ENCODE results near the gene KBTBD12.
A peak's percentile ranks its signal among the peaks of the same experiment; 100 is the strongest.

The KBTBD12 gene

DNA sequence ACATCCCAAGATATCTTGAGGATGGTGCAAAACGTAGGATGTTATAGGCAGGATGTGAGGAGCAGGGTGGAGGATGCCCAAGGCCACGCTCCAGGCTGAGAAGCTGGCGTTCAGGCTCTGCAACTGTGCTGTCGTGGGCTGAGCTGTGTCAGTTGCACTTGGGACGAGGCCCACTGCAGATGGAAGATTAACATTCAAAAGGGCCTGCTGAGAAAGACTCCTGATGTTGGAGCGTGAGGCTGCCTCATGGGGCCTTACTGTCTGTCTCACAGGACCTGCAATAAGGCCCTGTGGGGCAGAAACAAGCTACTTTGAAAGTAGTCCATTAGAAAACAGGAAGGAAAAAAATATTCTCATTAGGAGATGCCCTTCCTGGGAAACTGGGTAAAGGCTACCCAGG lies 76.6 kb downstream of the KBTBD12 start:
- no peak overlapping the region for H3K27ac Mint-ChIP-seq
- no peaks in the 10 kb centered on the region for H3K4me1 Mint-ChIP-seq
- ATAC-seq, result no peak
- no peaks in the 10 kb centered on the region for H3K9me3 Mint-ChIP-seq
- peaks cover 2% of the 10 kb centered on the region for H3K27me3 Mint-ChIP-seq
- no peaks in the 10 kb centered on the region for H3K36me3 Mint-ChIP-seq (ENCODE audit: low read depth)
- DNase-seq, result no peak
- no peak overlapping the region for H3K4me3 Mint-ChIP-seq

DNA sequence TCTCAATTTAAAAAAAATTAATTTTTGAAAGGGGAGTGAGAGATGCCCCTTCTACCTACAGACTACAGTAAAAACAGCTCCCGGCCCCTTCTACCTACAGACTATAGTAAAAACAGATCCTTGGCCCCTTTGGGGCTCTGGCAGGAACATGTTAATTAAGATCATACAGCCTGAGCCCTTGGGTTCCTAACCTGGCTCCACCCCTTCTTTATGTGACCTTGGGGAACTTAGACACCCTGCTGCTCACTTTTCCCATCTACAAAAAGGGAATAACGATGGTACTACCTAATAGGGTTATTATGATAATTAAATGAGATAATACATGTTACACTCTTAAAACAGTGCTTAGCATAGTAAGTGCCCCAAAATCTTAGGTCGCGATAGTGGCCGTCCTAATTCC lies 77.1 kb downstream of the KBTBD12 start:
- Mint-ChIP-seq H3K27me3 (peaks cover 2% of the 10 kb centered on the region), H3K4me3 (no peak overlapping the region), H3K36me3 (ENCODE audit: low read depth) (no peaks in the 10 kb centered on the region), H3K4me1 (no peaks in the 10 kb centered on the region), H3K9me3 (no peaks in the 10 kb centered on the region), H3K27ac (no peak overlapping the region)
- no peak for ATAC-seq
- DNase-seq, result no peak

DNA sequence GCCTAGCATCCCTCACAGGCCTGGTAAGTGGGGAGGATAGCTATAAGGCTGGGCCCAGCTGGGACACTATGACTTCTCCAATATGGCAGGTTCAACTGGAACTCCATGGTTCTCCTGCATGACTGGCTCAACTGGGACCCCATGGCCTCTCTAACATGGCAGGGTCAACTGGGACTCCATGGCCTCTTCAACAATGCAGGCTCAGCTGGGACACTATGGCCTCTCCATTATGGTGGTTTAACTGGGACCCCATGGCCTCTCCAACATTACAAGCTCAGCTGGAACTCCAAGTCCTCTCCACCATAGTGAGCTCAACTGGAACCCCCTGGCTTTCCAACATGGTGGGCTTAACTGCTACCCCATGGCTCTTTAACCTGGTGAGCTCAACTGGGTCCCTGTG lies 79.0 kb downstream of the KBTBD12 start:
- no peak overlapping the region for H3K4me3 Mint-ChIP-seq
- H3K27ac Mint-ChIP-seq, result no peak overlapping the region
- ATAC-seq (no peak), DNase-seq (no peak)
- H3K27me3 Mint-ChIP-seq, result peaks cover 2% of the 10 kb centered on the region
- no peaks in the 10 kb centered on the region for H3K4me1 Mint-ChIP-seq
- H3K9me3 Mint-ChIP-seq, result no peaks in the 10 kb centered on the region
- no peaks in the 10 kb centered on the region for H3K36me3 Mint-ChIP-seq (ENCODE audit: low read depth)

DNA sequence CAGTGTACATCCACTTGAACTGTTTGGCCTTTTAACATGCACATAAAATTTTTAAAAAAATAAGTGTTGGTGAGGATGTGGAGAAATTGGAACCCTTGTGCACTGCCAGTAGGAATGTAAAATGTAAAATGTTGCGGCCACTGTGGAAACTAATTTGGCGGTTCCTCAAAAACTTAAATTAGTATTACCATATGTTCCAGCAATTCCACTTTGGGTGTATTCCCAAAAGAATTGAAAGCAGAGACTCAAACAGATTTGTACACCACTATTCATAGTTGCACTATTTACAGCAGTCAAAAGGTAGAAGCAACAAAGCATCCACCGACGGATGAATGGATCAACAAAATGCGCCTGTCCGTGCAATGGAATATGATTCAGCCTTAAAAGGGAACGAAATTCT lies 82.0 kb downstream of the KBTBD12 start:
- Mint-ChIP-seq H3K27me3 (peaks cover 4% of the 10 kb centered on the region), H3K4me1 (no peaks in the 10 kb centered on the region), H3K27ac (no peak overlapping the region), H3K4me3 (no peak overlapping the region), H3K9me3 (no peaks in the 10 kb centered on the region), H3K36me3 (ENCODE audit: low read depth) (no peaks in the 10 kb centered on the region)
- no peak for DNase-seq
- ATAC-seq, result no peak

DNA sequence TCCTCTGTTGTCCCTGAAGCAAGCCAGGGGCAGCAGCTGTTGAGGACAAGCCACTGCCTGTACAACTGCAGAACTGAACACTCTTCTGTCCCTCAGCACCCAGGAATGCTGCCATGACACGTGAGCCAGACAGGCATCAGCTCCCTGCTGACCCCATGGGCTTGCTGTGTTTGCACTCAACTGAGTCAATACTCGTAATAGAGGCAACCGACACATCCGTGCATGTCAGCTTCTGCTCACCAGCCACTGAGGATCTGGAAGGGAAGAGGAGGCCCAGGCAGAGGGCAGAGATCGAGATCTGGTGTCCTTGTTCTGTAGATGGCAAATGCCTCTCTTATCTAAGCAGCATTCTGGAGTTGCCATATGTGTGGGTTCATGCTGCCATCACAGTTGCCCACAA lies 82.9 kb downstream of the KBTBD12 start:
- no peaks in the 10 kb centered on the region for H3K9me3 Mint-ChIP-seq
- no peaks in the 10 kb centered on the region for H3K36me3 Mint-ChIP-seq (ENCODE audit: low read depth)
- ATAC-seq (no peak), DNase-seq (no peak)
- H3K4me3 Mint-ChIP-seq, result no peak overlapping the region
- no peak overlapping the region for H3K27ac Mint-ChIP-seq
- no peaks in the 10 kb centered on the region for H3K4me1 Mint-ChIP-seq
- peaks cover 4% of the 10 kb centered on the region for H3K27me3 Mint-ChIP-seq

DNA sequence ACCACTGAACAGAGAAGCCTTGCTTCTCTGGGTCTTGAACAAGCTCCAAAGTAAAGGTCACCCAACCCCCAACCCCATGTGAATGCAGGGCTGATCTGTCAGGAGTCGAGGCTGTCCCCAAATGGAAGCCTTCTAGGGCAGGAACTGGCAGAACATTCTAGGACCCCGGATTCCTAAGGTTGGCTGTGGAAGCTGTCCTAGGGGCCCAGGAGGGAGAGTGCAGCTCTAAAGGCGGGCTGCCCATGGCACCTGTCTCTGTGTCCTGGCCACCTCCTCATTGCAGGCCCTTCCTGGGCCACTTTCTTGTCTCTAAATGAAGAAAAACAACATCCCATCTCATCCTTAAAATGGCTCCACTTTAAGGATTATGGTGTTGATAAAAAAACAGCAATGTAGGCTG lies 83.6 kb downstream of the KBTBD12 start:
- H3K27me3 Mint-ChIP-seq, result peaks cover 4% of the 10 kb centered on the region
- H3K9me3 Mint-ChIP-seq, result no peaks in the 10 kb centered on the region
- no peak for DNase-seq
- no peaks in the 10 kb centered on the region for H3K4me1 Mint-ChIP-seq
- H3K4me3 Mint-ChIP-seq, result no peak overlapping the region
- ATAC-seq, result no peak
- no peaks in the 10 kb centered on the region for H3K36me3 Mint-ChIP-seq (ENCODE audit: low read depth)
- H3K27ac Mint-ChIP-seq, result no peak overlapping the region

DNA sequence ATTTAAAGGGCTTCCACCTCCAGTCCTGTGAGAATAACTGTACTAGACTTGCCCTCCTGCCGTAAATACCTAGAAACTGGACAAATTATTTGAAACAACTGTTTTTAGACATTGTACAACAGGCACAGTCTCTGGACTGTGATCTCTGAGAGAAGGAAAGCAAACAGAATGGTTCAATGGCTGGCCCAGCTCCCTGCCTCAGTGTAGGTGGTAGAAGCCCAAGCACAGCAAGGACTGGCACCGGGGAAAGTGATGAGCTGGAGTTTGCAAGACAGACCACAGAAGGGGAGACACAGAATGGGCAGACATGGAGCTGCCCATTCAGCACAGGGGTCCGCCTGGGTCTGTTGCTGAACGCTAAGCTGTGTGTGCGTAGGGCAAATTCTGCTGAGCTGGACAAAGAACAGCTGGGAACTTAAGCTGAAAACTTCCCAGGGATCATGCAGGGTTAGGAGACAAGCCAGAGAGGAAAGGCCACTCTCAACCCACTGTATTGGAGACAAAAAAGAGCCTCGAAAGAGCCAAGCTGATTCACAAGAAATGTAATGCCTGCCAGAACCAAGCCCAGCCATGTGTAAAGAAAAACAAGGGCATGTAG lies 84.6 kb downstream of the KBTBD12 start:
- Mint-ChIP-seq H3K4me1 (no peaks in the 10 kb centered on the region), H3K9me3 (no peaks in the 10 kb centered on the region), H3K4me3 (no peak overlapping the region), H3K27me3 (peaks cover 2% of the 10 kb centered on the region), H3K27ac (no peak overlapping the region), H3K36me3 (ENCODE audit: low read depth) (no peaks in the 10 kb centered on the region)
- ATAC-seq, result no peak
- DNase-seq, result no peak

DNA sequence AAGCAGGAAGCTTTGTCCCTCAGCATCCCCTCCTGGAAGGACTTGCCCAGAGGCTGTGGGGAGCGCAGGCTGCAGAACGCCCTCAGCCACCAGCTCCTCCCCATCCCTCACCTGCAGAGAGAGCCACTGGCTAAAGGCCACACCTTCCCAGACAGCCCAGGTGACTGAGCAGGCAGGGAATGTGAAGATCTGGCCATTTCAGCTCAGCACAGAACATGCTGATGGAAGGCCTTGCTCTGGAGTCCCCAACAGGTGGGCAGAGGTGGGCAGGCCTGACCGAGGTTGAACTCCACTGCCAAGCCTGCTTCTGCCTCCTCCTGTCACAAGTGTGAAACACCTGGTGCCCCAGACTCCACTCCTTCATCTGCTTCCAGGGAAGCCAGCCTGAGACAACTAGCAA lies 86.5 kb downstream of the KBTBD12 start:
- Mint-ChIP-seq H3K36me3 (ENCODE audit: low read depth) (no peaks in the 10 kb centered on the region), H3K4me3 (no peak overlapping the region), H3K9me3 (no peaks in the 10 kb centered on the region), H3K27me3 (peaks cover 5% of the 10 kb centered on the region), H3K27ac (no peak overlapping the region), H3K4me1 (no peaks in the 10 kb centered on the region)
- ATAC-seq (no peak), DNase-seq (no peak)

DNA sequence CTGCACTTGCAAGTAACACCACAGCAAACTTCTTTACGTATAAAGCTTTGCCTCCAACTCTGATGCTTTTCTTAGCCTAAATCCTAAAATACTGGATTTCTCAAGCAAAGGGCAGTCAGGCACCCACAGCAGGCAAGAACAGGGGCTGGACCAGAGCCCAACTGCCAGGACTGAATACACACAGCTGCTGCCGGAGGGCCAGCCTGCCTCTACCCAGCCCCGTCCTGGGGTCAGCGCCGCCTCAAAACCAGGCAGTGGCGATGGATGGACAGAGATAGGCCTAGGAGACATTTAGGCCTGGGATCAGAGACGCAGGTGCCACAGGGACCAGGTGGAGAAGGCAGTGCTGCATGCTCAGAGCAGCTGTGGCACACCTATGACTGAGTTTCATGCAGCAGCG lies 89.6 kb downstream of the KBTBD12 start:
- Mint-ChIP-seq H3K27ac (no peak overlapping the region), H3K4me1 (no peaks in the 10 kb centered on the region), H3K4me3 (no peak overlapping the region), H3K9me3 (no peaks in the 10 kb centered on the region), H3K27me3 (peaks cover 3% of the 10 kb centered on the region), H3K36me3 (ENCODE audit: low read depth) (no peaks in the 10 kb centered on the region)
- DNase-seq (no peak), ATAC-seq (no peak)

DNA sequence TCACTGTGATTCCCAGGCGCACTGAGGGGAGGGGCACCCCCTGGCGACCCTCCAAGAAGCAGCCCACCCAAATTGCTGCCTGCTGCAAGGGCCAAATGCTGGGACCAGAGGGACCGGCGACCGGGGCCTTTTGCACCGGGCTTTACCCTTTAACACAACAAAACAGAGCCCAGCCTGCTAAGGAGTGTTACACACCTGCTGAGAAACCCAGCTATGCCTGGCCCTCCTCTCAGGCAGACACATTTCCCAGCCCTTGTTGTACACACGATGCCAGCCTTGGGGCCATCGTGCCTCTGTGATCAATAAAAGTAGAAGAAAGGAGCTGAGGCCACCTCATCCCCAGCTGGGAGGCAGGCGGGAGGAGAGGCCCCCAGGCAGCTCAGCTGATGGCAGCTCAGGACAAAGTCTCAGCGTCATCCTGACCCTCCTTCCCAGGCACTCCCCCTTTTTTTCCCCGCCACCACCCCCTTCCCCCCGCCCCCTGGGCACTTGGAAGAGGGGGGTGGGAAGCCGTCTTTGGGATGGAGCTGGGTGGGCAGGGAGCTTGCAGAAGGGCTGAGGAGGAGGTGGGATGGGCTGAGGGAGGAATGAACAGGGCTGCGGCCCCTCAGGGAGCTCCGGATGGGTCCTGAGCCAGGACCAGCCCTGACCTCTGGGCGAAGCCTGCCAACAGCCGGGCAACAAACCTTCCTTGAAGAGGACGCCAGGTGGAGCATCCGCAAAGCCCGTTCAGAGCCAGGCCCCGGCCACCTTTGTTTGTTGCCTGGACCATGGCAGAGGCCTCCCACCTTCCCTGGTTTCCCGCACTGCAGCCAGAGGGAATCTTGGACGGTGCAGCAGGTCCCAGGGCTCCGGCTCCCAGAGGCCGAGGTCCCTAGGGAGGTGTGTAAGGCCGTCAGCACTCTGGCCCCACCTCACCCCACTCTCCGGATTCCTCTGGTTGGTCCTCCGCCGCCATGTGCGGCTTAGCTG lies 91.3 kb downstream of the KBTBD12 start:
- H3K27ac Mint-ChIP-seq, result no peak overlapping the region
- DNase-seq (no peak), ATAC-seq (no peak)
- H3K9me3 Mint-ChIP-seq, result no peaks in the 10 kb centered on the region
- no peak overlapping the region for H3K4me3 Mint-ChIP-seq
- H3K36me3 Mint-ChIP-seq (ENCODE audit: low read depth), result no peaks in the 10 kb centered on the region
- peaks cover 8% of the 10 kb centered on the region for H3K27me3 Mint-ChIP-seq
- H3K4me1 Mint-ChIP-seq, result peaks cover 1% of the 10 kb centered on the region

DNA sequence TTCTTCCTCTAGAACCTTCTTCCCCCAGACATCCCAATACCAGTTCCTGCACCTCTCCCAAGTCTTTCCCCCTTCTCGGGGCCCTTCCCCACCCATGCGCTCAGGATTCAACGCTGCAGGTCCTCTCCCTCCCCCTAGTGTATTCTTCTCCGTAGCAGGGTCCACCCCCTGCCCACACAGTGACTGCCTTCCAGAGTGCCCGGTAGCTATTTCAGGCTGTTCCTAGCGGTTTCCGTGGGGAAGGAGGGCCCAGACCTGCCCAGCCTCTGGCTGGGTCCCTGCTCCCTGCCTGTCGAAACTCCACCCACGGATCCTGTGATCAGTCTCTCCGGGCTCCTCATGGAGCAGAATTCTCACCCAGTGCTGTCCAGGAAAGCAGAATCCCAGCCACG lies 92.0 kb downstream of the KBTBD12 start:
- DNase-seq (no peak), ATAC-seq (no peak)
- H3K27ac Mint-ChIP-seq, result no peak overlapping the region
- peaks cover 8% of the 10 kb centered on the region for H3K27me3 Mint-ChIP-seq
- peaks cover 3% of the 10 kb centered on the region for H3K4me1 Mint-ChIP-seq
- H3K36me3 Mint-ChIP-seq (ENCODE audit: low read depth), result no peaks in the 10 kb centered on the region
- H3K9me3 Mint-ChIP-seq, result no peaks in the 10 kb centered on the region
- H3K4me3 Mint-ChIP-seq, result no peak overlapping the region

DNA sequence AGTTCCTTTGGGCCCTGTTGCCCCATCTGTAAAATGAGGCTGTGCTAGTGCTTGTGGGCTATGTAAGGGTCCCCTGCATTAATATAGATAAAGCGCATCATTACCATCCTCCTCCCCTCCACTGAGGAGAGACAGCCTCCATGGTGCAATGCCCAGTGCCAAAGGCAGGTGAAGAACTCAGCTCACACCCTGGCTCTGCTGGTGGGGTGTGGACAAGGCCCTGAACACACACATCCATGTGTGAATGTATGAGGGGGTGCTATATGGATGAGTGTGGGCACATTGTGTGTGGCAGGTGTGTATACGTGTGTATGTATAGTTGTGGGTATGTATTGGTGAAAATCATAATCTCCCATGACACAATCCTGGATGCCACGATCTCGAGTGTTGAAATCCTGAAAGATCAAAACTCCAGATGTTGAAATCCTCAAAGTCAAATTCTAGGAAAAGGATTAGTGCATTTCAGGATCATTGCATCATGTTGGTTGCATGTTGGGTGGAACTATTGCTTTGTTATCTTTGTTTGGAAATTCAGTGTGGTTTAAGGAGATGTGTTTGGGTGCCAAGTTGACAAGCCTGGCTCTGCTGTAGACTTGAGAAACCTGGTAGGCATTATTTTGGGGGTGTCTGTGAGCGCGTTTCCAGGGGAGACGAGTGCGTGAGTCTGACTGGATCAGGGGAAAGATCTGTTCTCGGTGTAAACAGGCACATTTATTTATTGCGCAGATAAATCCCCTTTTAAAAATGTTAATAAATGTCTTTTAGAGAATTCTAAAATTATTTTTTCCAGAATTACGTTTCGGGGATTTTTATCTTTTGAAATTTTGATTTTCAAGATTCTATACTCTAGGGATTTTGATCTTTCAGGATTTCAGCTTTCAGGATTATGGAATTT lies 95.2 kb downstream of the KBTBD12 start:
- DNase-seq, result no peak
- H3K27me3 Mint-ChIP-seq, result peaks cover 8% of the 10 kb centered on the region
- ATAC-seq, result no peak

DNA sequence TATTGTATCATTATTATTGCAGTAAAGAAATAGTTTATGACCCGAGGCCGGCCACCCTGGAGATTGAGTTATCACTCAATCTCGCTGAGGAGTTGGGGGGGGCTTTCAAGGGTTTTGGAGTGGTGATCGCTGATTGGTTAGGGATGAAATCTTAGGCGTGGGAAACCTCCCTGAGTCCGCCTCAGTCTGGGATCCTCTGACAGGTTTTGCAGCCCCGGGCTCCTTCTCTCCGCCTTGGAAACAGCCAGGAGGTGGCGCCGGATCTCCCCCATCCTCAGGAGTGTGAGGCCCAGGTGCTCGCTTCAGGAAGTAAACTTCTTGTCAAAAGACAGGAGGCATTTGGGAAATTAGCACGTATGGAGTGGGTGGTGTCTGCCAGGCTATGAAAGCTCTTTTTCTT lies 96.1 kb downstream of the KBTBD12 start:
- H3K27me3 Mint-ChIP-seq, result peaks cover 5% of the 10 kb centered on the region
- no peaks in the 10 kb centered on the region for H3K36me3 Mint-ChIP-seq (ENCODE audit: low read depth)
- H3K9me3 Mint-ChIP-seq, result no peaks in the 10 kb centered on the region
- no peak overlapping the region for H3K4me3 Mint-ChIP-seq
- no peak overlapping the region for H3K27ac Mint-ChIP-seq
- peak; percentile 24 for DNase-seq
- ATAC-seq, result no peak
- peaks cover 3% of the 10 kb centered on the region for H3K4me1 Mint-ChIP-seq

More for the DNA sequence above, 95.2 kb downstream of the KBTBD12 start:
- Mint-ChIP-seq H3K36me3 (ENCODE audit: low read depth) (no peaks in the 10 kb centered on the region), H3K4me1 (peaks cover 3% of the 10 kb centered on the region), H3K9me3 (no peaks in the 10 kb centered on the region), H3K27ac (no peak overlapping the region), H3K4me3 (no peak overlapping the region)

DNA sequence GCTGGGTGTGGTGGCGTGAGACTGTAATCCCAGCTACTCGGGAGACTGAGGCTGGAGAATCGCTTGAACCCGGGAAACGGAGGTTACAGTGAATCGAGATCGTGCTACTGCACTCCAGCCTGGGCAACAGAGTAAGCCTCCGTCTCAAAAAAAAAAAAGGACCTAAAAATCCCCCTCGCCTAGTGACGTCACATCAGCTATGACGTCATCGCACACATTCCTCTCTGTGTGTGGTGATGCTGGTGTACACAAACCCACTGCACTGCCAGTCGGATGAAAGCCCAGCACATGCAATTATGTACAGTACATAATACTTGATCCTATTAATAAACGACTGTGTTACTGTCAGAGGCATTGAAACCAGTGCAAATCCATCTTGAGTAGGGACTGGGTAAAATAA lies 97.0 kb downstream of the KBTBD12 start:
- Mint-ChIP-seq H3K27me3 (peaks cover 8% of the 10 kb centered on the region), H3K36me3 (ENCODE audit: low read depth) (peaks cover 2% of the 10 kb centered on the region), H3K27ac (no peak overlapping the region), H3K4me3 (no peak overlapping the region), H3K9me3 (no peaks in the 10 kb centered on the region), H3K4me1 (peaks cover 3% of the 10 kb centered on the region)
- no peak for ATAC-seq
- DNase-seq, result no peak

All from activated naive CD8-positive, alpha-beta T cell treated with anti-CD3 and anti-CD28 coated beads, Interleukin-2, amount 50 U/mL, for 24 hours (primary cell).